HCT116 (cell line): Measurements from ENCODE around the gene MICAL3.

Experiments used
- ATF3 ChIP-seq: IDR thresholded peaks from 2 replicates; pipeline ENCODE4 v1.6.1; 2012
- CEBPB ChIP-seq: IDR thresholded peaks from 2 replicates; pipeline ENCODE4 v1.6.1; 2012; ENCODE audit warnings: low read depth
- CTCF ChIP-seq, 3 experiments: fragments of 200-600 bp in 1 of 3; sonication (generic) in 1 of 3; IDR thresholded peaks in 2 of 3; conservative IDR thresholded peaks in 1 of 3; 2 replicates each; pipeline ENCODE4 v1.5.1; 2012 to 2017; ENCODE audit warnings: low read depth in 2 of 3, low read length in 2 of 3, antibody characterized with exemption in 1 of 3, borderline replicate concordance in 1 of 3, control low read depth in 1 of 3, mild to moderate bottlenecking in 1 of 3, mixed read lengths in 1 of 3, mixed run types in 1 of 3, moderate library complexity in 1 of 3; ENCODE audit not compliant: insufficient read depth in 1 of 3
- EGR1 ChIP-seq: IDR thresholded peaks from 2 replicates; pipeline ENCODE4 v1.6.1; 2012; ENCODE audit warnings: low read depth
- EZH2 ChIP-seq: fragments of 200-600 bp; sonication (generic); IDR thresholded peaks from 2 replicates; pipeline ENCODE4 v1.6.1; 2017; ENCODE audit warnings: antibody characterized with exemption, mixed run types
- EZH2phosphoT487 ChIP-seq: fragments of 200-600 bp; IDR thresholded peaks from 2 replicates; pipeline ENCODE4 v1.6.1; 2018; ENCODE audit warnings: antibody characterized with exemption, borderline replicate concordance
- MAX ChIP-seq: IDR thresholded peaks from 2 replicates; pipeline ENCODE4 v1.6.1; 2012
- POLR2A ChIP-seq: IDR thresholded peaks from 2 replicates; pipeline ENCODE4 v1.7.0; 2011; ENCODE audit warnings: borderline replicate concordance; ENCODE audit not compliant: insufficient read depth, insufficient read length; ENCODE audit errors: extremely low read depth
- POLR2AphosphoS5 ChIP-seq: IDR thresholded peaks from 2 replicates; pipeline ENCODE4 v1.6.1; 2011; ENCODE audit warnings: mild to moderate bottlenecking, low read depth, low read length, moderate library complexity
- YY1 ChIP-seq: IDR thresholded peaks from 2 replicates; pipeline ENCODE4 v1.6.1; 2011; ENCODE audit warnings: low read length, low read depth, moderate library complexity, mild to moderate bottlenecking; ENCODE audit not compliant: insufficient replicate concordance; ENCODE audit errors: extremely low read depth
- ZBTB33 ChIP-seq: IDR thresholded peaks from 2 replicates; pipeline ENCODE4 v1.6.1; 2011; ENCODE audit warnings: mild to moderate bottlenecking, low read length, moderate library complexity; ENCODE audit not compliant: insufficient replicate concordance; ENCODE audit errors: extremely low read depth

GRCh38 chr22:17882162-17882561 lies 142.2 kb downstream of the MICAL3 start:
- no peak for TF ChIP-seq POLR2A
- no peak for TF ChIP-seq EGR1
- TF ChIP-seq EZH2phosphoT487 = no peak
- no peak for TF ChIP-seq CTCF (IDR thresholded peaks at IDR 0.05 in 2 of 3, conservative IDR thresholded peaks at IDR 0.05 in 1 of 3; ENCODE audit: borderline replicate concordance in 1 of 3, insufficient read depth in 1 of 3, low read depth in 2 of 3, low read length in 2 of 3)
- TF ChIP-seq YY1 = no peak
- no peak for TF ChIP-seq POLR2AphosphoS5
- no peak for TF ChIP-seq MAX
- no peak for TF ChIP-seq EZH2
- no peak for TF ChIP-seq ATF3
- TF ChIP-seq ZBTB33 = no peak
- TF ChIP-seq CEBPB = no peak
